ENCODE measurements around the gene CAPZA1. TPM values are rescaled to one million over a fixed set of nuclear protein-coding genes. Genes with fewer than 3 reads are reported as not detected.

CAPZA1 gene
- total RNA-seq, 2 experiments from 2014 or later, result 234 TPM

DNA sequence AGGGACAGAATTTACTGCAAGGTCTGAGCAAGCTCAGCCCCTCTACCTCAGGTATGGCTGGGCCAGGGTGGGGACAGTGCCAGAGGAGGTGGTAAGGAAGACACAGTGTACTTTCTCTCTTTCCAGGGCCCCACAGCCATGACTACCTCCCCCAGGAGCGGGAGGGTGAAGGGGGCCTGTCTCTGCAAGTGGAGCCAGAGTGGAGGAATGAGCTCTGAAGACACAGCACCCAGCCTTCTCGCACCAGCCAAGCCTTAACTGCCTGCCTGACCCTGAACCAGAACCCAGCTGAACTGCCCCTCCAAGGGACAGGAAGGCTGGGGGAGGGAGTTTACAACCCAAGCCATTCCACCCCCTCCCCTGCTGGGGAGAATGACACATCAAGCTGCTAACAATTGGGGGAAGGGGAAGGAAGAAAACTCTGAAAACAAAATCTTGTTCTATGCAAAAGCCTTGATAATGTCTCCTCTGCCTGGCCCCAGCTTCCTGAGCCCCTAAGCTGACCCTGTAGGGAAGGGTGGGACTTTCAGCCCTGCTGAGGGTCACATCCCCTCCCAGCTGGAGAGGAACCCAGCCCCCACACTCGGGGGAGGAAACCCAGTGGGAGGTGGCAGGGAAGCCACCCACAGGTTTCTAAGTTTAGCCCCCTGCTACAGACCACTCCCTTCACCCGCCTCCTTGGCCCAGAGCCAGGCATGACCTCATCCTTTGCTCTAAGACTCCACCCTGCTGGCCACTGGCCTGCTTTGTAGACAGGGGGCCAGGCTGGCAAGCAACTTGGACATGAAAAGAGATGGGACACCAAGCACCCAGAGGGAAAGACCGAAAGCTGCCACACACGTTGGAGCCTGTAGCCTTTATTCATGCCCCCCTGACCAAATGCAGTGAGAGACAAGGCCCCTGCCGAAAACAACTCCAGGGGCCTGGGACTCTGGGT is 80.9 kb downstream of the CAPZA1 start:
- Histone ChIP-seq H3K79me2 (ENCODE audit: insufficient read depth, low read depth, low read length) (no peaks in the 10 kb centered on the region), H4K20me1 (ENCODE audit: insufficient read depth, low read length) (no peaks in the 10 kb centered on the region), H3K36me3 (ENCODE audit: insufficient read depth, low read length) (no peaks in the 10 kb centered on the region), H3K9me2 (ENCODE audit: insufficient read depth, low read length) (no peaks in the 10 kb centered on the region), H3K9me3 (ENCODE audit: low read length) (no peaks in the 10 kb centered on the region), H3K4me2 (ENCODE audit: low read length) (peak overlapping the region; percentile 75), H3K4me1 (ENCODE audit: insufficient read depth, low read length, poor library complexity, severe bottlenecking) (peaks cover 55% of the 10 kb centered on the region), H2AFZ (ENCODE audit: low read length) (peak overlapping the region; percentile 63; the same call in 1 of the 2 replicates), H3K27ac (ENCODE audit: low read depth, low read length, poor library complexity, severe bottlenecking) (peak overlapping the region; percentile 54), H3K4me3 (ENCODE audit: low read depth, low read length, poor library complexity, severe bottlenecking) (peak overlapping the region; percentile 40)
- intact Hi-C loops (cut with micrococcal nuclease; ENCODE audit: unreplicated experiment), result loop anchor here (1.0 to 2.0 kb wide), 2 partner anchors 26 to 80 kb away; partner anchors contain the start of gene MOV10
- no peak for TF ChIP-seq EZH2phosphoT487 (IDR thresholded peaks at IDR 0.05; ENCODE audit: borderline replicate concordance, low read depth, low read length)
- TF ChIP-seq, protein P1, sequence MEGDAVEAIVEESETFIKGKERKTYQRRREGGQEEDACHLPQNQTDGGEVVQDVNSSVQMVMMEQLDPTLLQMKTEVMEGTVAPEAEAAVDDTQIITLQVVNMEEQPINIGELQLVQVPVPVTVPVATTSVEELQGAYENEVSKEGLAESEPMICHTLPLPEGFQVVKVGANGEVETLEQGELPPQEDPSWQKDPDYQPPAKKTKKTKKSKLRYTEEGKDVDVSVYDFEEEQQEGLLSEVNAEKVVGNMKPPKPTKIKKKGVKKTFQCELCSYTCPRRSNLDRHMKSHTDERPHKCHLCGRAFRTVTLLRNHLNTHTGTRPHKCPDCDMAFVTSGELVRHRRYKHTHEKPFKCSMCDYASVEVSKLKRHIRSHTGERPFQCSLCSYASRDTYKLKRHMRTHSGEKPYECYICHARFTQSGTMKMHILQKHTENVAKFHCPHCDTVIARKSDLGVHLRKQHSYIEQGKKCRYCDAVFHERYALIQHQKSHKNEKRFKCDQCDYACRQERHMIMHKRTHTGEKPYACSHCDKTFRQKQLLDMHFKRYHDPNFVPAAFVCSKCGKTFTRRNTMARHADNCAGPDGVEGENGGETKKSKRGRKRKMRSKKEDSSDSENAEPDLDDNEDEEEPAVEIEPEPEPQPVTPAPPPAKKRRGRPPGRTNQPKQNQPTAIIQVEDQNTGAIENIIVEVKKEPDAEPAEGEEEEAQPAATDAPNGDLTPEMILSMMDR (conservative IDR thresholded peaks at IDR 0.05; ENCODE audit: low read length), result no peak
- ChIA-PET POLR2A (interaction anchor here (0.6 to 1.2 kb wide), 4 partner anchors 9 to 302 kb away, joined by 3 to 4 read pairs (median 3); partner anchors contain the start of gene PPM1J), CTCF (ENCODE audit: unreplicated experiment) (no interaction called here)
- peak; percentile 84 for DNase-seq (ENCODE audit: low spot score)
- BruUV-seq (replicated peaks), result TSS peak; percentile 55

DNA sequence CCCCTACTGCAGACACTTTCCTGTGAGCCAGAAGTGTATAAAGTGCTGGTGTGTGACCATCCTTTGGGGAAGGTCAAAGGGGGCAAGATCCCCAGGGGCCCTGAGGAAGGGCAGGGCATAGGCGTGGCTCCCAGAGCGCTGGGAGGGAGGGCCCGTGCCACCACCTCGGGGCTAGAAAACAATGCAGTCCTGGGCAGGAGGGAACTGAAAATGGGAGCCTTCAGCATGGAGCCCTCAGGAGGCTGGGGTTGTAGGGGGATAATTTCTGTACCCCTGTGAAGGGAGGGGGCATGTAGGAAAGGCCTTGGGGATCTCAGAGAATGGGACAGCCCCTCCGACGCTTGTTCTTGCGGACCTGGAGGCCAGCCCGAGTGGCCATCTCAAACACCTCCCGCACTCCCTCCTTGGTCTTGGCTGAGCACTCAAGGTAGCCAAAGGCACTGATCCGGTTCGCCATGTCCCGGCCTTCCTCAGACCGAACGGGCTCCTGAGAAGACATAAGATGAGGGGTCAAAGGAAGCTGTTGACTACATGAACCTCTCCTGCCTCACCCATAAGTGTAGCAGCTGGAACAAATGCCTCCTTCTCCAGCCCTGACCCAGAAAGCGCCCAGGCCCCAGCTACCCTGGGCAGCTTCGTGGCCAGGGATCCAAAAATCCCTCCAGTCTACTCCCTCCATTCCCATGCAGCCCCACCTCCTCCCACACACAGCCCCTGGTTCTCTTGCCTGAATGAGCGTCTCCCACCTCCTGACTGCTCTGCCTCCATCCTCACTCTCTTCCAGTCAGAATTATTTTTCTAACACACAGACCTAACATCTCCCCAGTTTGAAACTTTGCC is 81.8 kb downstream of the CAPZA1 start:
- H3K4me1 ChIP-seq (ENCODE audit: insufficient read depth, low read length, poor library complexity, severe bottlenecking), result peaks cover 62% of the 10 kb centered on the region
- H3K79me2 ChIP-seq (ENCODE audit: insufficient read depth, low read depth, low read length), result no peaks in the 10 kb centered on the region
- H3K9me3 ChIP-seq (ENCODE audit: low read length), result no peaks in the 10 kb centered on the region
- no TSS peak for BruUV-seq (replicated peaks)
- H3K27ac ChIP-seq (ENCODE audit: low read depth, low read length, poor library complexity, severe bottlenecking), result peak overlapping the region; percentile 54
- DNase-seq (ENCODE audit: low spot score), result no peak
- no peaks in the 10 kb centered on the region for H4K20me1 ChIP-seq (ENCODE audit: insufficient read depth, low read length)
- H3K4me2 ChIP-seq (ENCODE audit: low read length), result peak overlapping the region; percentile 75
- H3K36me3 ChIP-seq (ENCODE audit: insufficient read depth, low read length), result no peaks in the 10 kb centered on the region
- intact Hi-C loops (cut with micrococcal nuclease; ENCODE audit: unreplicated experiment), result loop anchor here (1.0 to 2.0 kb wide), 2 partner anchors 27 to 81 kb away; partner anchors contain the start of gene MOV10
- peak overlapping the region; percentile 63; the same call in 1 of the 2 replicates for H2AFZ ChIP-seq (ENCODE audit: low read length)
- H3K9me2 ChIP-seq (ENCODE audit: insufficient read depth, low read length), result no peaks in the 10 kb centered on the region
- peak overlapping the region; percentile 40 for H3K4me3 ChIP-seq (ENCODE audit: low read depth, low read length, poor library complexity, severe bottlenecking)
- ChIA-PET POLR2A (interaction anchor here (0.6 to 1.2 kb wide), 4 partner anchors 12 to 341 kb away, joined by 3 to 4 read pairs (median 3); partner anchors contain the start of gene PPM1J), CTCF (ENCODE audit: unreplicated experiment) (no interaction called here)
- TF ChIP-seq, protein P1 (conservative IDR thresholded peaks at IDR 0.05; ENCODE audit: low read length), result no peak
- no peak for TF ChIP-seq EZH2phosphoT487 (IDR thresholded peaks at IDR 0.05; ENCODE audit: borderline replicate concordance, low read depth, low read length)

All from OCI-LY7 (cell line).